ENCODE measurements around the gene ZNF787.
A peak's percentile ranks its signal among the peaks of the same experiment; 100 is the strongest.

ZNF787 gene

GRCh38 chr19:56144376-56144775 is 23.3 kb upstream of the ZNF787 start:
- Histone ChIP-seq H3K27ac (ENCODE audit: low read depth, low read length) (no peak overlapping the region), H3K4me3 (ENCODE audit: low read depth, low read length) (no peak overlapping the region), H3K4me1 (ENCODE audit: control insufficient read depth, insufficient read depth, low read length) (peaks cover 19% of the 10 kb centered on the region), H3K36me3 (ENCODE audit: control insufficient read depth, insufficient read depth, low read length) (peaks cover 23% of the 10 kb centered on the region), H3K9me3 (ENCODE audit: control insufficient read depth, insufficient read depth, low read depth, low read length) (no peaks in the 10 kb centered on the region), H3K27me3 (ENCODE audit: control insufficient read depth, insufficient read depth, low read length) (no peaks in the 10 kb centered on the region), H3K9ac (ENCODE audit: low read length) (no peak overlapping the region)

GRCh38 chr19:56142897-56143434 is 21.9 kb upstream of the ZNF787 start:
- 0 out of 2 replicates have a peak overlapping the region, but pooled peaks have one; percentile 43 for H3K27ac ChIP-seq (ENCODE audit: low read depth, low read length)
- H3K4me1 ChIP-seq (ENCODE audit: control insufficient read depth, insufficient read depth, low read length) = peaks cover 19% of the 10 kb centered on the region
- no peaks in the 10 kb centered on the region for H3K27me3 ChIP-seq (ENCODE audit: control insufficient read depth, insufficient read depth, low read length)
- peaks cover 14% of the 10 kb centered on the region for H3K36me3 ChIP-seq (ENCODE audit: control insufficient read depth, insufficient read depth, low read length)
- H3K9ac ChIP-seq (ENCODE audit: low read length) = no peak overlapping the region
- no peaks in the 10 kb centered on the region for H3K9me3 ChIP-seq (ENCODE audit: control insufficient read depth, insufficient read depth, low read depth, low read length)
- no peak overlapping the region for H3K4me3 ChIP-seq (ENCODE audit: low read depth, low read length)

- Histone ChIP-seq H3K4me3 (ENCODE audit: low read depth, low read length) (peak overlapping the region; percentile 61), H3K9ac (ENCODE audit: low read length) (peak overlapping the region; percentile 45), H3K36me3 (ENCODE audit: control insufficient read depth, insufficient read depth, low read length) (peaks cover 7% of the 10 kb centered on the region), H3K4me1 (ENCODE audit: control insufficient read depth, insufficient read depth, low read length) (peaks cover 23% of the 10 kb centered on the region), H3K27me3 (ENCODE audit: control insufficient read depth, insufficient read depth, low read length) (no peaks in the 10 kb centered on the region), H3K9me3 (ENCODE audit: control insufficient read depth, insufficient read depth, low read depth, low read length) (no peaks in the 10 kb centered on the region), H3K27ac (ENCODE audit: low read depth, low read length) (no peak overlapping the region)
Measured at GRCh38 chr19:56142087-56142787, 21.1 kb upstream of the ZNF787 start.

GRCh38 chr19:56141417-56141993 is 20.4 kb upstream of the ZNF787 start:
- Histone ChIP-seq H3K9ac (ENCODE audit: low read length) (peak overlapping the region; percentile 45), H3K27me3 (ENCODE audit: control insufficient read depth, insufficient read depth, low read length) (no peaks in the 10 kb centered on the region), H3K4me3 (ENCODE audit: low read depth, low read length) (peak overlapping the region; percentile 61), H3K36me3 (ENCODE audit: control insufficient read depth, insufficient read depth, low read length) (peaks cover 4% of the 10 kb centered on the region; the same call in 1 of the 2 replicates), H3K27ac (ENCODE audit: low read depth, low read length) (no peak overlapping the region), H3K4me1 (ENCODE audit: control insufficient read depth, insufficient read depth, low read length) (peaks cover 25% of the 10 kb centered on the region), H3K9me3 (ENCODE audit: control insufficient read depth, insufficient read depth, low read depth, low read length) (no peaks in the 10 kb centered on the region)

GRCh38 chr19:56140583-56141416 is 19.7 kb upstream of the ZNF787 start, which contains the start of gene ZNF444:
Gene ZNF444 (plus strand): TSS chr19:56141287. CDS start chr19:56146912, 5,625 bp downstream.
- Histone ChIP-seq H3K36me3 (ENCODE audit: control insufficient read depth, insufficient read depth, low read length) (peaks cover 4% of the 10 kb centered on the region; the same call in 1 of the 2 replicates), H3K4me3 (ENCODE audit: low read depth, low read length) (peak within 1 kb of the TSS; percentile 61), H3K9ac (ENCODE audit: low read length) (peak within 1 kb of the TSS; percentile 74), H3K27me3 (ENCODE audit: control insufficient read depth, insufficient read depth, low read length) (no peaks in the 10 kb centered on the region), H3K27ac (ENCODE audit: low read depth, low read length) (peak within 1 kb of the TSS; percentile 30; the same call in 1 of the 2 replicates), H3K9me3 (ENCODE audit: control insufficient read depth, insufficient read depth, low read depth, low read length) (no peaks in the 10 kb centered on the region), H3K4me1 (ENCODE audit: control insufficient read depth, insufficient read depth, low read length) (peaks cover 31% of the 10 kb centered on the region)

DNA sequence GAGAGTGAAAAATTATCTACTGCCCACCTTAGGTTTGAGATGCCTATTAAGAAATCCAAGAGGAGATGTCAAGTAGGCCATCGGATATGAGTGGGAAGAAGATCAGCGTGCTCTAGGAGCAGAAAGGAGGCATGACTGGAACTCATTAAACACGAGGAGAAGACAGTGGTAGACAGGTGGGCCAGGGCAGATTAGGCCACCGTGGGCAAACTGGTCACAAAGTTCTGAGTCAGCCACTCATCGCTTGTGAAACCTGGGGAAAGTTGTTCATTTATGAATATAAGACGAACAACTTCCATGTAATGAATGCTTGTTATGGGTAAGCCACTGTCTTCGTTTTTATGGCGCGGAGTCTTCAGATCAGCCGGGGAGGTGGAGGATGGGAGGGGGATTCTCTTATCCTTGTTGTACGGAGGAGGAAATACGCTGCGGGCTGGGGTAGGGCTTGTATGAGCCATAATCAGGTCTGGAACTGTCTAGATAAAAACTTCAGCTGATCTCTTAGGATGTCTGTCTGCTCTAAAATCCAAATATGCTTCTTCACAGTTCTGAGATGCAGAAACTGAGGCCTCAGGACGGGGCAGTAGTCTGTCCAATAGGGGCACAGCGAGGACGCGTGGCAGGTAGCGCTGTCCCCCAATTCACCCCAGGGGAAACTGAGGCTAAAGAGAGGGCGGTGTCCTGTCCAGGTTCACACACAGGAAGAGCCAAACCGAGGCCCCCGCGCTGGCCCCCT is 18.9 kb upstream of the ZNF787 start:
- Histone ChIP-seq H3K9me3 (ENCODE audit: control insufficient read depth, insufficient read depth, low read depth, low read length) (no peaks in the 10 kb centered on the region), H3K4me1 (ENCODE audit: control insufficient read depth, insufficient read depth, low read length) (peaks cover 37% of the 10 kb centered on the region), H3K27me3 (ENCODE audit: control insufficient read depth, insufficient read depth, low read length) (no peaks in the 10 kb centered on the region), H3K9ac (ENCODE audit: low read length) (no peak overlapping the region), H3K27ac (ENCODE audit: low read depth, low read length) (no peak overlapping the region), H3K4me3 (ENCODE audit: low read depth, low read length) (peak overlapping the region; percentile 61), H3K36me3 (ENCODE audit: control insufficient read depth, insufficient read depth, low read length) (peaks cover 4% of the 10 kb centered on the region; the same call in 1 of the 2 replicates)

DNA sequence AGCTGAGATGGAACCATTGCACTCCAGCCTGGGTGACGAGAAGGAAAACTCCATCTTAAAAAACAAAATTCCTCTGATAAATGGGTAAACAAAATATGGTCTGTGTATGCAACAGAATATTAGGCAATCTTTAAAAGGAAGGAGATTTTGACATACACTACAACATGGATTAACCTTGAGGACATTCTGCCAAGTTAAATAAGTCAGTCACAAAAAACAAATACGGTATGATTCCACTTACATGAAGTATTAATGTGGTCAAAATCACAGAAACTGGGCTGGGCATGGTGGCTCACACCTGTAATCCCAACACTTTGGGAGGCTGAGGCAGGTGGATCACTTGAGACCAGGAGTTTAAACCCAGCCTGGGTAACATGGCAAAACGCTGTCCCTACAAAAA is 17.0 kb upstream of the ZNF787 start:
- Histone ChIP-seq H3K9me3 (ENCODE audit: control insufficient read depth, insufficient read depth, low read depth, low read length) (no peaks in the 10 kb centered on the region), H3K4me3 (ENCODE audit: low read depth, low read length) (no peak overlapping the region), H3K36me3 (ENCODE audit: control insufficient read depth, insufficient read depth, low read length) (peaks cover 4% of the 10 kb centered on the region; the same call in 1 of the 2 replicates), H3K27me3 (ENCODE audit: control insufficient read depth, insufficient read depth, low read length) (no peaks in the 10 kb centered on the region), H3K4me1 (ENCODE audit: control insufficient read depth, insufficient read depth, low read length) (peaks cover 46% of the 10 kb centered on the region), H3K27ac (ENCODE audit: low read depth, low read length) (no peak overlapping the region), H3K9ac (ENCODE audit: low read length) (no peak overlapping the region)

DNA sequence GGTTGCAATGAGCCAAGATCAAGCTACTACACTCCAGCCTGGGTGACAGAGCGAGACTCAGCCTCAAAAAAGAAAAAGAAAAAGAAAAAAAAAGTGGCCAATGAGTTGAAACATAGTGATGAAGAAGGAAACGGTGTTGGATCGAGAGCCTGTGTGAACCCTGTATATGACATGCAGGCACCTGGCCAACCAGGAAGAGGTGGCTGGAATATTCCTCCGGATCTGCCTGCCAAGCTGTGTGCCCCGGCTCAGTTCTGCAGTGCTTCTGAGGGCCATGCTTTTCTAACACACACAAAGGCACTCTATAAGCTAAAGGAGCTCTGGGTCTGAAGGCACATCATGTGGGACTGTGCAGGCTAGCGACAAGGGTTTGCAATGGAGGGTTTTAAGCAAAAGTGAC is 16.3 kb upstream of the ZNF787 start:
- Histone ChIP-seq H3K27ac (ENCODE audit: low read depth, low read length) (no peak overlapping the region), H3K36me3 (ENCODE audit: control insufficient read depth, insufficient read depth, low read length) (no peaks in the 10 kb centered on the region), H3K27me3 (ENCODE audit: control insufficient read depth, insufficient read depth, low read length) (no peaks in the 10 kb centered on the region), H3K9me3 (ENCODE audit: control insufficient read depth, insufficient read depth, low read depth, low read length) (no peaks in the 10 kb centered on the region), H3K9ac (ENCODE audit: low read length) (no peak overlapping the region), H3K4me3 (ENCODE audit: low read depth, low read length) (no peak overlapping the region), H3K4me1 (ENCODE audit: control insufficient read depth, insufficient read depth, low read length) (peaks cover 41% of the 10 kb centered on the region)

- Histone ChIP-seq H3K4me3 (ENCODE audit: low read depth, low read length) (peak overlapping the region; percentile 24), H3K9me3 (ENCODE audit: control insufficient read depth, insufficient read depth, low read depth, low read length) (no peaks in the 10 kb centered on the region), H3K4me1 (ENCODE audit: control insufficient read depth, insufficient read depth, low read length) (peaks cover 33% of the 10 kb centered on the region), H3K9ac (ENCODE audit: low read length) (peak overlapping the region; percentile 2), H3K27ac (ENCODE audit: low read depth, low read length) (peak overlapping the region; percentile 24; the same call in 1 of the 2 replicates), H3K27me3 (ENCODE audit: control insufficient read depth, insufficient read depth, low read length) (no peaks in the 10 kb centered on the region), H3K36me3 (ENCODE audit: control insufficient read depth, insufficient read depth, low read length) (no peaks in the 10 kb centered on the region)
Measured at GRCh38 chr19:56136362-56136761, 15.3 kb upstream of the ZNF787 start.

DNA sequence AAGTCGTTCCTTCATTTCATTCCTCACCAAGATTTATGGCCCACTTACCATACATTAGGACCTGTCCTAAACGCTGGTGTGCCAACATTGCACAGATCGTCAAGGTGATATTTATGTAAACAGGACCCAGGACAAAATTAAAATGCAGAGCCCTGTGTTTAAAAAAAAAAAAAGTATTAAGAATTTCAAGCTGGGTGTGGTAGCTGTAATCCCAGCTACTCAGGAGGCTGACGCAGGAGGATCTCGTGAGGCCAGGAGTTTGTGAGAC is 13.5 kb upstream of the ZNF787 start:
- H3K4me3 ChIP-seq (ENCODE audit: low read depth, low read length) = no peak overlapping the region
- no peaks in the 10 kb centered on the region for H3K36me3 ChIP-seq (ENCODE audit: control insufficient read depth, insufficient read depth, low read length)
- H3K9ac ChIP-seq (ENCODE audit: low read length) = no peak overlapping the region
- no peaks in the 10 kb centered on the region for H3K9me3 ChIP-seq (ENCODE audit: control insufficient read depth, insufficient read depth, low read depth, low read length)
- H3K4me1 ChIP-seq (ENCODE audit: control insufficient read depth, insufficient read depth, low read length) = peaks cover 28% of the 10 kb centered on the region
- H3K27me3 ChIP-seq (ENCODE audit: control insufficient read depth, insufficient read depth, low read length) = no peaks in the 10 kb centered on the region
- H3K27ac ChIP-seq (ENCODE audit: low read depth, low read length) = no peak overlapping the region

Measured in HUES6 (cell line).